NT2/D1 (cell line): Measurements from ENCODE around the gene OR8D2.

Experiments
- DNase-seq: peaks from one replicate; pipeline ENCODE4 v3.0.0-alpha.2; 2011; ENCODE audit warnings: low read depth, low spot score
- H3K27me3 ChIP-seq: 2 replicates; pipeline ENCODE4 v1.6.0; 2011; ENCODE audit warnings: mild to moderate bottlenecking; ENCODE audit not compliant: insufficient read length, insufficient read depth
- H3K36me3 ChIP-seq: 2 replicates; pipeline ENCODE4 v1.6.1; 2011; ENCODE audit warnings: mild to moderate bottlenecking, low read length, mixed read lengths; ENCODE audit not compliant: insufficient read depth, insufficient read length
- H3K4me1 ChIP-seq: 2 replicates; pipeline ENCODE4 v1.5.1; 2011; ENCODE audit not compliant: insufficient read depth, insufficient read length
- H3K4me3 ChIP-seq: 2 replicates; pipeline ENCODE4 v1.5.1; 2011; ENCODE audit warnings: low read depth; ENCODE audit not compliant: insufficient read length
- H3K9ac ChIP-seq: 2 replicates; pipeline ENCODE4 v1.6.0; 2011; ENCODE audit warnings: low read depth; ENCODE audit not compliant: insufficient read length
- H3K9me3 ChIP-seq: 2 replicates; pipeline ENCODE4 v1.5.1; 2011; ENCODE audit warnings: mild to moderate bottlenecking, low read length; ENCODE audit not compliant: insufficient read depth
- SUZ12 ChIP-seq: IDR thresholded peaks from 2 replicates; pipeline ENCODE4 v1.6.1; 2011; ENCODE audit not compliant: insufficient read length, insufficient read depth; ENCODE audit errors: extremely low read depth
- YY1 ChIP-seq: IDR thresholded peaks from 2 replicates; pipeline ENCODE4 v1.6.1; 2011; ENCODE audit not compliant: insufficient read length, insufficient read depth
- ZNF274 ChIP-seq: IDR thresholded peaks from 2 replicates; pipeline ENCODE4 v1.6.1; 2011; ENCODE audit warnings: mild to moderate bottlenecking, low read depth, low read length

Gene OR8D2

GRCh38 chr11:124310721-124311120 lies 9.3 kb downstream of the OR8D2 start:
- Histone ChIP-seq H3K36me3 (no peaks in the 10 kb centered on the region), H3K27me3 (no peaks in the 10 kb centered on the region), H3K4me1 (no peaks in the 10 kb centered on the region), H3K9me3 (no peaks in the 10 kb centered on the region), H3K9ac (no peak overlapping the region), H3K4me3 (no peak overlapping the region)
- DNase-seq: no peak
- TF ChIP-seq YY1: no peak
- TF ChIP-seq ZNF274: no peak
- TF ChIP-seq SUZ12: no peak

- H3K27me3 ChIP-seq: no peaks in the 10 kb centered on the region
- no peaks in the 10 kb centered on the region for H3K4me1 ChIP-seq
Observed at GRCh38 chr11:124307093-124307492, 12.9 kb downstream of the OR8D2 start.

GRCh38 chr11:124302347-124303125 lies 17.5 kb downstream of the OR8D2 start:
- Histone ChIP-seq H3K9me3 (peaks cover 7% of the 10 kb centered on the region; the same call in 1 of the 2 replicates), H3K4me1 (no peaks in the 10 kb centered on the region), H3K36me3 (no peaks in the 10 kb centered on the region), H3K9ac (no peak overlapping the region), H3K27me3 (no peaks in the 10 kb centered on the region), H3K4me3 (no peak overlapping the region)
- no peak for DNase-seq
- no peak for TF ChIP-seq ZNF274
- TF ChIP-seq SUZ12: no peak
- no peak for TF ChIP-seq YY1

More at GRCh38 chr11:124307093-124307492, 12.9 kb downstream of the OR8D2 start:
- Histone ChIP-seq H3K36me3 (no peaks in the 10 kb centered on the region), H3K9ac (no peak overlapping the region), H3K9me3 (no peaks in the 10 kb centered on the region), H3K4me3 (no peak overlapping the region)
- no peak for TF ChIP-seq SUZ12
- no peak for TF ChIP-seq ZNF274
- TF ChIP-seq YY1: no peak
- no peak for DNase-seq

GRCh38 chr11:124301548-124301947 lies 18.4 kb downstream of the OR8D2 start:
- no peak for TF ChIP-seq SUZ12
- no peak for TF ChIP-seq ZNF274
- TF ChIP-seq YY1: no peak
- Histone ChIP-seq H3K9ac (no peak overlapping the region), H3K36me3 (no peaks in the 10 kb centered on the region)

GRCh38 chr11:124297921-124298320 lies 22.1 kb downstream of the OR8D2 start:
- DNase-seq: no peak
- no peak for TF ChIP-seq ZNF274
- Histone ChIP-seq H3K4me1 (no peaks in the 10 kb centered on the region), H3K9me3 (peaks cover 7% of the 10 kb centered on the region; the same call in 1 of the 2 replicates), H3K4me3 (no peak overlapping the region), H3K36me3 (no peaks in the 10 kb centered on the region), H3K27me3 (no peaks in the 10 kb centered on the region), H3K9ac (no peak overlapping the region)

More at GRCh38 chr11:124301548-124301947, 18.4 kb downstream of the OR8D2 start:
- DNase-seq: no peak
- Histone ChIP-seq H3K9me3 (peaks cover 7% of the 10 kb centered on the region; the same call in 1 of the 2 replicates), H3K4me1 (no peaks in the 10 kb centered on the region), H3K4me3 (no peak overlapping the region), H3K27me3 (no peaks in the 10 kb centered on the region)

- Histone ChIP-seq H3K9me3 (peaks cover 7% of the 10 kb centered on the region; the same call in 1 of the 2 replicates), H3K4me1 (no peaks in the 10 kb centered on the region), H3K27me3 (no peaks in the 10 kb centered on the region), H3K9ac (no peak overlapping the region), H3K4me3 (no peak overlapping the region), H3K36me3 (no peaks in the 10 kb centered on the region)
- TF ChIP-seq SUZ12 (no peak), YY1 (no peak), ZNF274 (no peak)
- DNase-seq: no peak
Observed at GRCh38 chr11:124296016-124296415, 24.0 kb downstream of the OR8D2 start.

DNA sequence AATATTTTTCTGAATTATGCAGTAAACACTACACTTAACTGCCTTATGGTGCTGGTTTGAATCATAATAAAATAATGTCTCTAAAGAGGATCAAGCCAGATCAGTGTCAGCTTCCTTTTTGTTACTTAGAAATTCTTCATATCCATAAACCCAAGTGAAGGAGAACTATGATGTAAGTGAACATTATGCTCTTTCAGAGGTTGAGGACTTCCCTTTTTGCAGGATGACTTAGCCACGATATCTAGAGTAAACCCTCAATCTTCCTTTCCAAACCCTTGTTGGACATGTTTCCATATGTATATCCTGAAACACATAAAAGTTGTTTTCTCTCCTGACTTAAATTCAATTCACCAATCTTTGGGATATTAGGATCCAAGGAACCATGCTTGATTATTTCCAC lies 25.3 kb downstream of the OR8D2 start:
- Histone ChIP-seq H3K27me3 (no peaks in the 10 kb centered on the region), H3K36me3 (no peaks in the 10 kb centered on the region), H3K4me3 (no peak overlapping the region), H3K9ac (no peak overlapping the region), H3K9me3 (peaks cover 7% of the 10 kb centered on the region; the same call in 1 of the 2 replicates), H3K4me1 (no peaks in the 10 kb centered on the region)
- no peak for DNase-seq
- no peak for TF ChIP-seq YY1
- no peak for TF ChIP-seq ZNF274
- no peak for TF ChIP-seq SUZ12
